K562 (cell line): ENCODE results near the gene MAP10. TPM values are rescaled to one million over a fixed set of nuclear protein-coding genes. Genes with fewer than 3 reads are reported as not detected.

Experiments
- CEBPG ChIP-seq, 3 experiments: fragments of 200-800 bp in 1 of 3; sonication (Bioruptor generic) in 1 of 3; sonication (generic) in 1 of 3; formaldehyde crosslinking in 1 of 3; IDR thresholded peaks in 2 of 3; conservative IDR thresholded peaks in 1 of 3; 2 replicates each; pipeline versions ENCODE4 v1.6.1 to v1.8.0; 2016 to 2022; ENCODE audit warnings: missing compliant biosample characterization in 2 of 3, missing genetic modification characterization in 2 of 3, mild to moderate bottlenecking in 1 of 3, missing genetic modification reagents in 1 of 3
- E4F1 ChIP-seq: fragments of 250-450 bp; sonication (Bioruptor Pico); IDR thresholded peaks from 2 replicates; pipeline ENCODE4 v1.5.0; 2021; ENCODE audit warnings: mild to moderate bottlenecking, borderline replicate concordance
- NR0B1 ChIP-seq: fragments of 450-650 bp; IDR thresholded peaks from one replicate; pipeline ENCODE4 v1.6.1; 2018; ENCODE audit warnings: mild to moderate bottlenecking, moderate library complexity; ENCODE audit not compliant: partially characterized antibody
- RBBP5 ChIP-seq: fragments of 200-600 bp; sonication (generic); IDR thresholded peaks from 2 replicates; pipeline ENCODE4 v1.6.1; 2012; ENCODE audit warnings: borderline replicate concordance, mild to moderate bottlenecking, low read length, control low read depth, inconsistent platforms; ENCODE audit not compliant: insufficient read depth, poor library complexity, severe bottlenecking
- RUNX1 ChIP-seq: sonication (generic); IDR thresholded peaks from 2 replicates; pipeline ENCODE4 v1.6.1; 2016; ENCODE audit warnings: antibody characterized with exemption, low read depth
- SAFB2 ChIP-seq: fragments of 200-400 bp; formaldehyde crosslinking; IDR thresholded peaks from 2 replicates; pipeline ENCODE4 v1.6.1; 2018; ENCODE audit warnings: borderline replicate concordance, low read length, low read depth, moderate library complexity; ENCODE audit not compliant: severe bottlenecking
- SMARCA4 ChIP-seq: fragments of 450-650 bp; IDR thresholded peaks from 2 replicates; pipeline ENCODE4 v1.6.1; 2016
- SP2 ChIP-seq: IDR thresholded peaks from 2 replicates; pipeline ENCODE4 v1.6.1; 2011; ENCODE audit warnings: mild to moderate bottlenecking, low read depth, low read length, moderate library complexity; ENCODE audit not compliant: poor library complexity, severe bottlenecking; ENCODE audit errors: extremely low read depth
- TBP ChIP-seq: optimal IDR thresholded peaks from 2 replicates; pipeline ENCODE3; 2011; ENCODE audit warnings: low read depth, low read length, improper control_type of control experiment
- ZBTB49 ChIP-seq: sonication (generic); formaldehyde crosslinking; IDR thresholded peaks from 2 replicates; pipeline ENCODE4 v1.8.0; 2022; ENCODE audit warnings: missing genetic modification reagents, mild to moderate bottlenecking, borderline replicate concordance
- ZFP91 ChIP-seq: sonication (generic); formaldehyde crosslinking; IDR thresholded peaks from 2 replicates; pipeline ENCODE4 v1.8.0; 2022; ENCODE audit warnings: mild to moderate bottlenecking, missing genetic modification reagents
- ZNF444 ChIP-seq: fragments of 250-450 bp; sonication (Bioruptor Pico); IDR thresholded peaks from 2 replicates; pipeline ENCODE4 v1.4.0; 2020; ENCODE audit warnings: mild to moderate bottlenecking, moderate library complexity
- polyA plus RNA-seq, 8 experiments: library from polyadenylated mRNA; depleted of rRNA in 4 of 8; stranded (reverse) in 5 of 8; unstranded in 3 of 8; fragments of >200 nt; fragmentation: Nextera tagmentation in 2 of 8; fragmentation: Illumina TruSeq in 1 of 8; extraction: Ambion mirVana in 2 of 8; extraction: Trizol in 1 of 8; gene quantifications; 2 replicates each; pipeline versions ENCODE4 v1.2.1 to v1.2.3, GENCODE V29; 2011 to 2014; ENCODE audit warnings: inconsistent platforms in 1 of 8, missing spikeins in 1 of 8
- total RNA-seq, 7 experiments: library from RNA; depleted of rRNA in 6 of 7; stranded (reverse); fragments of >200 nt in 6 of 7; fragmentation: Illumina TruSeq in 2 of 7; extraction: Trizol in 2 of 7; gene quantifications; 2 replicates each; pipeline versions ENCODE4 v1.2.1 to v1.2.3, GENCODE V29; 2011 to 2021; ENCODE audit warnings: low replicate concordance in 1 of 7

Gene MAP10
- total and polyA plus RNA-seq, 9 of the 15 experiments (the other 6 are each of a cell fraction or from before 2014, with no cell fraction given): 0.11 to 0.98 (median 0.69) TPM

GRCh38 chr1:232786845-232787455 is 18.3 kb upstream of the MAP10 start (continued):
- TF ChIP-seq ZBTB49 (CRISPR knock-in tag) (no peak), SAFB2 (no peak), SP2 (no peak), NR0B1 (no peak), ZNF444 (CRISPR knock-in tag) (no peak), ZFP91 (no peak), TBP (no peak), RUNX1 (no peak), RBBP5 (no peak), SMARCA4 (no peak), CEBPG (CRISPR knock-in tag; IDR thresholded peaks at IDR 0.05) (no peak), CEBPG (tag; conservative IDR thresholded peaks at IDR 0.05 in 1 of 2, IDR thresholded peaks at IDR 0.05 in 1 of 2) (no peak), E4F1 (CRISPR knock-in tag) (no peak)
